IMR-90 (cell line): ENCODE data around the gene ORAI1. TPM values are rescaled to one million over a fixed set of nuclear protein-coding genes. Genes with fewer than 3 reads are reported as not detected.
A peak's percentile ranks its signal among the peaks of the same experiment; 100 is the strongest.

Source experiments
- ATAC-seq: fragments of 200-7000 bp; cut with Tn5 transposase; 2 replicates; pipeline ENCODE4 v1.9.1; 2020; ENCODE audit warnings: low read depth, mild to moderate bottlenecking, moderate library complexity
- BruUV-seq: library from RNA; stranded (reverse); fragments of 400-500 nt; replicated peaks from 2 replicates; lab custom pipeline; 2021; lab: Mats Ljungman, UMichigan
- CTCF ChIA-PET: fragments of 300-600 bp; formaldehyde crosslinking; extraction: SDS; loops from one replicate; lab custom pipeline; 2021; ENCODE audit warnings: antibody characterized with exemption; lab: Yijun Ruan, JAX
- POLR2A ChIA-PET: fragments of 300-600 bp; sonication (Branson Sonifier 250); formaldehyde crosslinking; loops from one replicate; lab custom pipeline; 2022; ENCODE audit warnings: antibody characterized with exemption; ENCODE audit not compliant: unreplicated experiment; lab: Charles Lee
- DNase-seq: peaks from one replicate; pipeline ENCODE4 v3.0.0; 2013
- H2AFZ ChIP-seq: replicated peaks from 2 replicates; pipeline ENCODE3; 2013; ENCODE audit warnings: low read length, mild to moderate bottlenecking; ENCODE audit not compliant: poor library complexity
- H2AK5ac ChIP-seq: 2 replicates; pipeline ENCODE4 v1.6.1; 2013; ENCODE audit warnings: low read depth, low read length, inconsistent platforms
- H2AK9ac ChIP-seq: replicated peaks from 2 replicates; pipeline ENCODE3; 2013; ENCODE audit warnings: mild to moderate bottlenecking, low read depth, low read length, moderate library complexity; ENCODE audit not compliant: poor library complexity
- H2BK120ac ChIP-seq: 2 replicates; pipeline ENCODE4 v1.6.1; 2013; ENCODE audit warnings: low read depth, low read length, inconsistent platforms
- H2BK15ac ChIP-seq: 3 replicates; pipeline ENCODE4 v1.6.1; 2013; ENCODE audit warnings: low read depth, low read length, inconsistent platforms
- H2BK20ac ChIP-seq: 2 replicates; pipeline ENCODE4 v1.6.1; 2013; ENCODE audit warnings: low read depth, mild to moderate bottlenecking, inconsistent platforms, low read length, moderate library complexity
- H2BK5ac ChIP-seq: 2 replicates; pipeline ENCODE4 v1.6.1; 2013; ENCODE audit warnings: mild to moderate bottlenecking, low read depth, low read length, inconsistent platforms; ENCODE audit not compliant: poor library complexity, severe bottlenecking
- H3K14ac ChIP-seq: replicated peaks from 2 replicates; pipeline ENCODE4 v1.6.1; 2013; ENCODE audit warnings: low read depth, low read length, inconsistent platforms
- H3K18ac ChIP-seq: 2 replicates; pipeline ENCODE4 v1.6.1; 2013; ENCODE audit warnings: low read depth, low read length, control low read depth
- H3K23ac ChIP-seq: 2 replicates; pipeline ENCODE4 v1.6.1; 2013; ENCODE audit warnings: low read depth, low read length, inconsistent platforms
- H3K27ac ChIP-seq: 2 replicates; pipeline ENCODE4 v1.5.1; 2013; ENCODE audit warnings: mild to moderate bottlenecking, control low read depth, low read length; ENCODE audit not compliant: insufficient read depth
- H3K27me3 ChIP-seq: 2 replicates; pipeline ENCODE4 v1.6.1; 2013; ENCODE audit warnings: low read length; ENCODE audit not compliant: control insufficient read depth, insufficient read depth
- H3K36me3 ChIP-seq: 2 replicates; pipeline ENCODE4 v1.6.1; 2013; ENCODE audit warnings: low read length, mixed read lengths; ENCODE audit not compliant: control insufficient read depth, insufficient read depth
- H3K4ac ChIP-seq: 2 replicates; pipeline ENCODE4 v1.6.1; 2013; ENCODE audit warnings: low read depth, low read length, inconsistent platforms
- H3K4me1 ChIP-seq: 2 replicates; pipeline ENCODE4 v1.6.1; 2013; ENCODE audit warnings: low read length, mixed read lengths; ENCODE audit not compliant: control insufficient read depth, insufficient read depth
- H3K4me2 ChIP-seq: 2 replicates; pipeline ENCODE4 v1.6.1; 2013; ENCODE audit warnings: low read depth, mild to moderate bottlenecking, control low read depth, low read length, moderate library complexity
- H3K4me3 ChIP-seq: 2 replicates; pipeline ENCODE4 v1.5.1; 2013; ENCODE audit warnings: low read depth, mild to moderate bottlenecking, control low read depth, low read length, moderate library complexity; ENCODE audit not compliant: insufficient read depth
- H3K56ac ChIP-seq: 2 replicates; pipeline ENCODE4 v1.6.1; 2013; ENCODE audit warnings: low read length, inconsistent platforms; ENCODE audit not compliant: insufficient read depth; ENCODE audit errors: extremely low read depth
- H3K79me1 ChIP-seq, 2 experiments: 2 replicates each; pipeline ENCODE4 v1.6.1; 2013; ENCODE audit warnings: low read length in 2 of 2, inconsistent platforms in 1 of 2, low read depth in 1 of 2
- H3K9ac ChIP-seq: 2 replicates; pipeline ENCODE4 v1.6.1; 2013; ENCODE audit warnings: low read depth, low read length, control low read depth
- H3K9me1 ChIP-seq: 2 replicates; pipeline ENCODE4 v1.6.1; 2013; ENCODE audit warnings: low read length, inconsistent platforms; ENCODE audit not compliant: insufficient read depth
- H3K9me3 ChIP-seq: 2 replicates; pipeline ENCODE4 v1.6.1; 2013; ENCODE audit warnings: low read length; ENCODE audit not compliant: control insufficient read depth, insufficient read depth
- H4K20me1 ChIP-seq: 2 replicates; pipeline ENCODE4 v1.6.1; 2013; ENCODE audit warnings: low read length, inconsistent platforms; ENCODE audit not compliant: insufficient read depth
- H4K5ac ChIP-seq: 2 replicates; pipeline ENCODE4 v1.6.1; 2013; ENCODE audit warnings: mild to moderate bottlenecking, low read depth, low read length, control low read depth
- H4K8ac ChIP-seq, 2 experiments: 2 replicates each; pipeline ENCODE4 v1.6.1; 2013; ENCODE audit warnings: low read depth in 2 of 2, low read length in 2 of 2, control low read depth in 1 of 2, inconsistent platforms in 1 of 2
- H4K91ac ChIP-seq: 2 replicates; pipeline ENCODE4 v1.6.1; 2013; ENCODE audit warnings: low read depth, low read length, inconsistent platforms; ENCODE audit not compliant: insufficient read depth
- CEBPB ChIP-seq: IDR thresholded peaks from 2 replicates; pipeline ENCODE4 v1.6.1; 2012; ENCODE audit warnings: low read depth, low read length, improper control_type of control experiment
- CHD1 ChIP-seq: IDR thresholded peaks from 2 replicates; pipeline ENCODE4 v1.6.1; 2012; ENCODE audit warnings: low read depth, low read length, improper control_type of control experiment
- MAFK ChIP-seq: IDR thresholded peaks from 2 replicates; pipeline ENCODE4 v1.6.1; 2012; ENCODE audit warnings: low read depth, low read length, improper control_type of control experiment
- RFX5 ChIP-seq: IDR thresholded peaks from 2 replicates; pipeline ENCODE4 v1.8.0; 2012; ENCODE audit warnings: low read depth, mild to moderate bottlenecking, low read length, moderate library complexity
- WGBS, 2 experiments: methylation state at CpG; one replicate each; pipeline versions ENCODE4 v1.1.5 to v1.1.7; 2013; ENCODE audit warnings: missing lambda C conversion rate in 2 of 2; ENCODE audit not compliant: insufficient read length in 1 of 2; ENCODE audit errors: extremely low coverage in 2 of 2; 5-methylcytosine and 5-hydroxymethylcytosine counted together
- dilution Hi-C: fragments of 300-500 bp; cut with HindIII; formaldehyde crosslinking; loops from one replicate; pipeline ENCODE4 v1.14.3; 2018; ENCODE audit warnings: low sequenced_read_pairs; ENCODE audit not compliant: unreplicated experiment
- in situ Hi-C: fragments of 300-500 bp; cut with MboI; formaldehyde crosslinking; loops from 3 replicates; pipeline ENCODE4 v1.14.3; 2019; ENCODE audit warnings: low sequenced_read_pairs, inconsistent platforms, mixed read lengths
- intact Hi-C: fragments of 100-400 bp; cut with micrococcal nuclease; formaldehyde crosslinking; loops from 2 replicates; pipeline ENCODE4 v1.10.0; 2022
- polyA plus RNA-seq, 3 experiments: library from polyadenylated mRNA; depleted of rRNA; stranded (reverse); fragments of >200 nt; gene quantifications; 2 replicates each; pipeline ENCODE4 v1.2.3, GENCODE V29; 2012; ENCODE audit warnings: low replicate concordance in 1 of 3
- total RNA-seq: library from RNA; depleted of rRNA; stranded (reverse); fragments of >200 nt; gene quantifications from 2 replicates; pipeline ENCODE4 v1.2.3, GENCODE V29; 2012
- TF ChIP-seq, protein P1 (sequence below): conservative IDR thresholded peaks from 2 replicates; pipeline ENCODE4 v1.5.1; 2012; ENCODE audit warnings: mild to moderate bottlenecking, low read depth, low read length, improper control_type of control experiment

Gene ORAI1
- total and polyA plus RNA-seq, 2 of the 4 experiments (the other 2 are of a cell fraction), result 3.9 to 22.7 TPM

DNA sequence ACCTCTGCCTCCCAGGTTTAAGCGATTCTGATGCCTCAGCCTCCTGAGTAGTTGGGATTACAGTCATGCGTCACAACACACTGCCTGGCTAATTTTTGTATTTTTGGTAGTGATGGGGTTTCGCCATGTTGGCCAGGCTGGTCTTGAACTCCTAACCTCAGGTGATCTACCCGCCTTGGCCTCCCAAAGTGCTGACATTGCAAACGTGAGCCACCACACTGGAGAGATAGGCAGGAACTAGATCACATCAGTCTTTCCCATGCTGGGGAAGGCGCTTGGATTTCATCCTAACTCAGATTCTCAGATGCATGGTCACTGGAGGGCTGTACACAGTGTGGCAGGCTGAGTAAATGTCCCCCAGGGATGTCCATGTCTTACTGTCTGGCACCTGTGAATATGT, 18.0 kb upstream of the ORAI1 start:
- Histone ChIP-seq H3K56ac (no peak overlapping the region), H2AK5ac (no peak overlapping the region), H2BK15ac (no peak overlapping the region), H3K4me1 (peaks cover 4% of the 10 kb centered on the region; the same call in 1 of the 2 replicates), H2AFZ (no peak overlapping the region), H2BK5ac (no peak overlapping the region), H3K27me3 (no peaks in the 10 kb centered on the region), H2BK20ac (no peak overlapping the region), H3K4ac (no peak overlapping the region), H2BK120ac (no peak overlapping the region), H3K36me3 (no peaks in the 10 kb centered on the region), H3K9me1 (no peaks in the 10 kb centered on the region), H4K5ac (no peak overlapping the region), H3K23ac (no peak overlapping the region), H3K4me3 (no peak overlapping the region), H3K27ac (no peak overlapping the region), H3K9ac (no peak overlapping the region), H3K79me1 (no peaks in the 10 kb centered on the region), H3K9me3 (no peaks in the 10 kb centered on the region), H4K91ac (no peak overlapping the region), H3K14ac (no peak overlapping the region), H4K8ac (no peak overlapping the region), H3K4me2 (no peak overlapping the region), H4K20me1 (no peaks in the 10 kb centered on the region), H3K18ac (no peak overlapping the region), H2AK9ac (no peak overlapping the region)
- TF ChIP-seq, protein P1, sequence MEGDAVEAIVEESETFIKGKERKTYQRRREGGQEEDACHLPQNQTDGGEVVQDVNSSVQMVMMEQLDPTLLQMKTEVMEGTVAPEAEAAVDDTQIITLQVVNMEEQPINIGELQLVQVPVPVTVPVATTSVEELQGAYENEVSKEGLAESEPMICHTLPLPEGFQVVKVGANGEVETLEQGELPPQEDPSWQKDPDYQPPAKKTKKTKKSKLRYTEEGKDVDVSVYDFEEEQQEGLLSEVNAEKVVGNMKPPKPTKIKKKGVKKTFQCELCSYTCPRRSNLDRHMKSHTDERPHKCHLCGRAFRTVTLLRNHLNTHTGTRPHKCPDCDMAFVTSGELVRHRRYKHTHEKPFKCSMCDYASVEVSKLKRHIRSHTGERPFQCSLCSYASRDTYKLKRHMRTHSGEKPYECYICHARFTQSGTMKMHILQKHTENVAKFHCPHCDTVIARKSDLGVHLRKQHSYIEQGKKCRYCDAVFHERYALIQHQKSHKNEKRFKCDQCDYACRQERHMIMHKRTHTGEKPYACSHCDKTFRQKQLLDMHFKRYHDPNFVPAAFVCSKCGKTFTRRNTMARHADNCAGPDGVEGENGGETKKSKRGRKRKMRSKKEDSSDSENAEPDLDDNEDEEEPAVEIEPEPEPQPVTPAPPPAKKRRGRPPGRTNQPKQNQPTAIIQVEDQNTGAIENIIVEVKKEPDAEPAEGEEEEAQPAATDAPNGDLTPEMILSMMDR, result no peak
- TF ChIP-seq CHD1 (no peak), RFX5 (no peak), CEBPB (no peak), MAFK (peak; percentile 84)
- intact Hi-C loops (no loop called here), in situ Hi-C loops (no loop called here), dilution Hi-C loops (no loop called here)
- ATAC-seq (no peak), DNase-seq (no peak)
- ChIA-PET CTCF (no interaction called here), POLR2A (no interaction called here)
- BruUV-seq, result no TSS peak
- 81% methylated on average over 3 of the region's 6 CpGs; no CpG with 5 or more reads in 1 of the 2 experiments for WGBS, 2 experiments
